ENCODE results near the gene ENTPD2.

Gene ENTPD2

DNA sequence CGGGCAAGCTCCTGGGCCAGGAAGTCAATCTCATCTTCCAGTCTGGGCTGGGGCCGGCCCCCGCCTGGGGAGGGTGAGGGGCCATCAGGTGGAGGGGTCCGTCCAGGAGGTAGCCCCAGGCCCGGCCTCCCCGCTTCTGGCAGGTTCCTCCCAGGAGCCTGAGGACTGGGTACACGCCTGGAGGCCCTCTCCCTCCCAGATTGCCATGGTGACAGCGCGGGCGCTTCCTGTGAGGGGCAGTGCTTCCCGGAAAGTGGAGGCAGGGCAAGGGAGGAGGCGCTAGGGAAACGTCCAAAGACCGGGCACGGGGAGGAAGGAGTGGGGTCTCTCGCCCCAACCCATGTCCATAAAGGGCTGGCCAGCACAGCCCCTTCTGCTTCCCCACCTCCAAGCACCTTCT, 12.7 kb downstream of the ENTPD2 start:
- peak overlapping the region in 10 of 11 experiments; percentile 13 to 63 (median 50); a peak in 19 of 22 replicates for H3K9ac ChIP-seq

DNA sequence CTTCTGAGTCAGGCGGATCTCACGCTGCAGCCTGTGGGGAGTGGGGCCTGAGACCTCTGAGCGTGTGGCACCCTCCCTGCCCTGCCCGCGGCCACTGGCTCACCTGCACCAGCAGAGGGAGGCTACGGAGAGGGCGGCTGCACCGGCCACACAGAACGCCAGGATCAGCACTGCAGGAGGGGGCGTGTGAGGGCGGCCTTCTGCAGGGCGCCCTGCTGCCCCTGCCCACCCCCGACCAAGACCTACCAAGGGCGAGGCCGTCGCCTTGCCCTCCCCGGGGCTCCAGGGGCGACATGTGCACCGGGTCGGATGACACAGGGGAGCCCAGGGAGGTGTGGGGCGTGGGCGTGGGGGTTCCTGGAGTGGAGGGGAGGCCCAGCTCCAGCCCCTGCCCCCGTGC, 13.3 kb downstream of the ENTPD2 start:
- Histone ChIP-seq H3K27ac (peak overlapping the region in 7 of 11 experiments; percentile 5 to 57 (median 35); a peak in 10 of 22 replicates), H3K4me3 (peak overlapping the region in 4 of 10 experiments; percentile 6 to 59 (median 39); a peak in 5 of 20 replicates), H3K4me1 (peaks cover 58 to 88% (median 71%) of the 10 kb centered on the region in 10 experiments), H3K36me3 (peaks cover 32 to 56% (median 49%) of the 10 kb centered on the region in 11 experiments), H4K20me1 (peaks cover 51 to 98% (median 88%) of the 10 kb centered on the region in 11 experiments), H3K9ac (peak overlapping the region in 9 of 11 experiments; percentile 13 to 63 (median 52); a peak in 15 of 22 replicates), H3K27me3 (peaks cover 0 to 16% (median 10%) of the 10 kb centered on the region in 11 experiments; a peak in 14 of 22 replicates), H3K9me3 (replicated peaks in 1 of 11) (no peaks in the 10 kb centered on the region), H3K4me2 (peak overlapping the region; percentile 95 to 100 (median 99))
- no peak for TF ChIP-seq Cebpa-rat (IDR thresholded peaks at IDR 0.05)

More for the DNA sequence above, 12.7 kb downstream of the ENTPD2 start:
- peak overlapping the region in 5 of 10 experiments; percentile 6 to 59 (median 29); a peak in 9 of 20 replicates for H3K4me3 ChIP-seq
- H3K27ac ChIP-seq: peak overlapping the region in 8 of 11 experiments; percentile 5 to 57 (median 32); a peak in 14 of 22 replicates
- peaks cover 54 to 88% (median 69%) of the 10 kb centered on the region in 10 experiments for H3K4me1 ChIP-seq
- peaks cover 0 to 21% (median 15%) of the 10 kb centered on the region in 11 experiments; a peak in 15 of 22 replicates for H3K27me3 ChIP-seq
- H3K36me3 ChIP-seq: peaks cover 32 to 51% (median 43%) of the 10 kb centered on the region in 11 experiments
- no peak for TF ChIP-seq Cebpa-rat (IDR thresholded peaks at IDR 0.05)
- no peaks in the 10 kb centered on the region for H3K9me3 ChIP-seq (replicated peaks in 1 of 11)
- peaks cover 46 to 95% (median 84%) of the 10 kb centered on the region in 11 experiments for H4K20me1 ChIP-seq
- peak overlapping the region; percentile 95 to 100 (median 99) for H3K4me2 ChIP-seq

DNA sequence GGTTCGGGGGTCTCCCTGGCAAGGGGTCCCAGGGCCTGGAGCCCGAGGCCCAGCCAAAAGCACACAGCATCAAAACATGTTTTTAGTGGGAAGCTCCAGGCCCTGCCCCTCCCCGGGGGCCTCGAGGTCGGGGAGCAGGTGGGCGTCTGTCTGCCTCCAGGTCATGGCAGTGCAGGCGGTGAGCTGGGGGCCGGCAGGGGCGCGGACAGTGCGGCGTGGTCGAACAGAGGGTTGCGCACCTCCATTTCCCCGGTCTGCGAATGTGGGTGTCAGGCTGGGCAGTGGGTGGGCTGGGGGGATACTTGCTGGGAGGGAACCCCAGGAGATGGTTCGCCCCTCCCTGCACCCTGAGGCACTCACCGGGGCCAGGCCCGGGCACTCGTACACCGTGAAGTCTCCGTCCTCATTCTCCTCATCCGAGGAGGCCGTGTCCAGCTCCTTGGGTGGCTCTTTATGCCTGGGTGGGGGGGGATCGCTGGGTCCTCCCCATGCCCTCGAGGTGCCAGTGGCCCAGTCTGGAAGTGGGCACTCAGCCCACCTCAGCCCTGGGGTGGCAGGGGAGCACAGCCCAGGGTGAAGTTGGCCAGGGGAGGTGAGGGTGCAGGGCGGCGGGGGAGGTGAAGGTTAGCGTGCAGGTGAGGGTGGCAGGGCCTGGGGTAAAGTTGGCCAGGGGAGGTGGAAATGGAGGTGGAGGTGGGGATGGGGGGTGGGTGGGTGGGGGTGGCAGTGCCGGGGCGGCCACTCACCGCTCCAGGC, 14.1 kb downstream of the ENTPD2 start:
- Histone ChIP-seq H3K9ac (no peak overlapping the region), H3K36me3 (peaks cover 32 to 58% (median 52%) of the 10 kb centered on the region in 11 experiments), H3K4me2 (peak overlapping the region in 1 of 11 experiments; percentile 15; a peak in 1 of 22 replicates), H3K27me3 (peaks cover 0 to 8% (median 2%) of the 10 kb centered on the region in 11 experiments; a peak in 7 of 22 replicates), H4K20me1 (peaks cover 43 to 97% (median 85%) of the 10 kb centered on the region in 11 experiments), H3K4me3 (no peak overlapping the region), H3K27ac (no peak overlapping the region), H3K4me1 (peaks cover 58 to 88% (median 71%) of the 10 kb centered on the region in 10 experiments), H3K9me3 (replicated peaks in 1 of 11) (no peaks in the 10 kb centered on the region)
- no peak for TF ChIP-seq Cebpa-rat (IDR thresholded peaks at IDR 0.05)

DNA sequence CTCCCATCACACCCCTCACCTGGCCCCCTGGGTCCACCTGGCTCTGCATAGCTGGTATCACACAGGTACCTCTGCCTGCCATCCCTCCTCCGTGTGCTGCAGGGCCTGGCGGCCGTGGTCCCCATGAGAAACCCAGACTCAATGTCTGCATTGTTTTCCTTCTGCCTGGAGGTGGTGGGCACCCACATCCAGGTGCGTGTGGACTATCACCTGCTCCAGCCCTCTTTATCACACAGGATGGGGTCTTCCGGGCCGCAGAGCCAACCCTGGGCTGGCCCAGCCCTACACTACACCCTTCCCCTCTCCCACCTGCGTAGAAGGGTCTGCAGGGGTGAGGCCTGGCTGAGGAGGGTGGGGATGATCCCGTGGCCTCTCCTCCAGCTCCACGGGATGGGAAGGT, 14.9 kb downstream of the ENTPD2 start:
- Histone ChIP-seq H4K20me1 (peaks cover 34 to 91% (median 76%) of the 10 kb centered on the region in 11 experiments), H3K4me1 (peaks cover 55 to 84% (median 69%) of the 10 kb centered on the region in 10 experiments), H3K9ac (0 out of 22 replicates have a peak overlapping the region, but pooled peaks of 2 of the 11 experiments have one; percentile 23 to 26), H3K4me3 (no peak overlapping the region; a peak in 1 of 20 replicates), H3K27me3 (no peaks in the 10 kb centered on the region), H3K4me2 (peak overlapping the region in 1 of 11 experiments; percentile 15; a peak in 1 of 22 replicates), H3K36me3 (peaks cover 32 to 58% (median 52%) of the 10 kb centered on the region in 11 experiments), H3K27ac (no peak overlapping the region), H3K9me3 (replicated peaks in 1 of 11) (no peaks in the 10 kb centered on the region)
- no peak for TF ChIP-seq Cebpa-rat (IDR thresholded peaks at IDR 0.05)

DNA sequence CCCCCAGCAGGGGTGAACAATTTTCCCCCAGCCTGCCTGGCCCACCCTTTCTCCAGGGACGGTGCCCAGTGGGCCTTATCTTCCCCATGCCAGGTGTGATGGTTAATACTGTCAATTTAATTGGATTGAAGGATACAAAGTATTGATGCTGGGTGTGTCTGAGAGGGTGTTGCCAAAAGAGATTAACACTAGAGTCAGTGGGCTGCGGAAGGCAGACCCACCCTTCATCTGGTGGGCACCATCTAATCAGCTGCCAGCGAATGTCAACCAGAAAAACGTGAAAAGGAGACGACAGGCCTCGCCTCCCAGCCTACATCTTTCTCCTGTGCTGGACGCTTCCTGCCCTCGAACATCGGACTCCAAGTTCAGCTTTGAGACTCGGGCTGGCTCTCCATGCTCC, 16.4 kb downstream of the ENTPD2 start:
- H3K27me3 ChIP-seq: no peaks in the 10 kb centered on the region
- H3K9ac ChIP-seq: peak overlapping the region in 2 of 11 experiments; percentile 20 to 30; a peak in 2 of 22 replicates
- TF ChIP-seq Cebpa-rat (IDR thresholded peaks at IDR 0.05): no peak
- H3K4me1 ChIP-seq: peaks cover 47 to 76% (median 69%) of the 10 kb centered on the region in 10 experiments
- H3K9me3 ChIP-seq (replicated peaks in 1 of 11): no peaks in the 10 kb centered on the region
- H3K4me3 ChIP-seq: no peak overlapping the region
- H3K27ac ChIP-seq: no peak overlapping the region; a peak in 1 of 22 replicates
- 0 out of 22 replicates have a peak overlapping the region, but pooled peaks of 3 of the 11 experiments have one; percentile 4 to 92 (median 5) for H3K4me2 ChIP-seq
- peaks cover 32 to 58% (median 52%) of the 10 kb centered on the region in 11 experiments for H3K36me3 ChIP-seq
- H4K20me1 ChIP-seq: peaks cover 20 to 77% (median 62%) of the 10 kb centered on the region in 11 experiments

DNA sequence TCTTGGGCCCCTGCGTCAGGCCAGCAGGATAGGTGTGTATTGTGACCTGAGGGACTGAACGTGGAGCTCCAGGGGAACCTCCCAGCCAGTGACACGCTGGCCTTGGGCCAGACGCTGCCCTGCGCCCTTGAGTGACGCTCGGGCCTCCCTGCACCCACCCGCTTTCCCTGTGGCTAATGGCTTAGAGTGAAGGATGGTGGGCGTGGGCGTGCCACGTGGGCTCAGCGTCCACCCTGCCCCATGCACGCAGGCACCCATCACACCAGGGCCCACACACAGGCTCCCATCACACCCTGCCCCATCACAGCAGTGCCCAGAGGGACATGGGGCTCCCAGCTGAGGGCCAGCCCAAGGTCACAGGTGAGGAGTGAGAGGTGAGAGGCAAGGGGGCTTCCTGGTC, 16.8 kb downstream of the ENTPD2 start:
- Histone ChIP-seq H3K4me2 (peak overlapping the region in 3 of 11 experiments; percentile 4 to 92 (median 5); a peak in 1 of 22 replicates), H3K4me1 (peaks cover 43 to 75% (median 67%) of the 10 kb centered on the region in 10 experiments), H3K9ac (peak overlapping the region in 4 of 11 experiments; percentile 25 to 72 (median 36); a peak in 4 of 22 replicates)

DNA sequence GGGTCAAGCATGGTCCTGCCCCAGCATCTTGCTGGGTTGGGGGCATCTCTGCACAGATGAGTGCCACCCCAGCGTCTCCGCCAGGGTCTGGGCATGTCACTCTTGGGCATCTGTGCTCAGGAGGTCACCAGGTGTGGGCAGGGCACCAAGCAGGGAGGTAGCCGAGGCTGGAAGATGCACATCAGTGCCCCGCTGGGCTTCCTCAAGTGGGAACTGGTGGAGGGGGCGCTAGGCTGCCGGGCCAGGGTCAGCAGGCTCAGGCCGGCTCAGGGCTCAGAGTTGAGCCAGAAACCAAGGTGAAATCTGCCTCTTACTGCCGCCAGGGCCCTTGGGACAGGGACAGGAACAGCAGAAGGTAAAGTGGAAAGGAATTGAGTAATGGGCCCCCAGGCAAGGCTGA, 17.9 kb downstream of the ENTPD2 start:
- H3K27me3 ChIP-seq: no peaks in the 10 kb centered on the region
- peaks cover 37 to 73% (median 65%) of the 10 kb centered on the region in 10 experiments for H3K4me1 ChIP-seq
- no peaks in the 10 kb centered on the region for H3K9me3 ChIP-seq (replicated peaks in 1 of 11)
- H4K20me1 ChIP-seq: peaks cover 6 to 61% (median 49%) of the 10 kb centered on the region in 11 experiments; a peak in 20 of 22 replicates
- H3K4me3 ChIP-seq: peak overlapping the region in 3 of 10 experiments; percentile 70 to 81 (median 81); a peak in 3 of 20 replicates
- peaks cover 32 to 61% (median 51%) of the 10 kb centered on the region in 11 experiments for H3K36me3 ChIP-seq
- peak overlapping the region; percentile 82 to 97 (median 92) for H3K4me2 ChIP-seq
- H3K9ac ChIP-seq: peak overlapping the region; percentile 21 to 82 (median 72); a peak in 16 of 22 replicates
- TF ChIP-seq Cebpa-rat (IDR thresholded peaks at IDR 0.05): no peak
- peak overlapping the region in 3 of 11 experiments; percentile 10 to 97 (median 32); a peak in 5 of 22 replicates for H3K27ac ChIP-seq

More for the DNA sequence above, 16.8 kb downstream of the ENTPD2 start:
- H4K20me1 ChIP-seq: peaks cover 16 to 72% (median 60%) of the 10 kb centered on the region in 11 experiments
- H3K27me3 ChIP-seq: no peaks in the 10 kb centered on the region
- H3K27ac ChIP-seq: peak overlapping the region in 1 of 11 experiments; percentile 16; a peak in 1 of 22 replicates
- no peak for TF ChIP-seq Cebpa-rat (IDR thresholded peaks at IDR 0.05)
- H3K4me3 ChIP-seq: no peak overlapping the region
- H3K9me3 ChIP-seq (replicated peaks in 1 of 11): no peaks in the 10 kb centered on the region
- peaks cover 32 to 58% (median 51%) of the 10 kb centered on the region in 11 experiments for H3K36me3 ChIP-seq

DNA sequence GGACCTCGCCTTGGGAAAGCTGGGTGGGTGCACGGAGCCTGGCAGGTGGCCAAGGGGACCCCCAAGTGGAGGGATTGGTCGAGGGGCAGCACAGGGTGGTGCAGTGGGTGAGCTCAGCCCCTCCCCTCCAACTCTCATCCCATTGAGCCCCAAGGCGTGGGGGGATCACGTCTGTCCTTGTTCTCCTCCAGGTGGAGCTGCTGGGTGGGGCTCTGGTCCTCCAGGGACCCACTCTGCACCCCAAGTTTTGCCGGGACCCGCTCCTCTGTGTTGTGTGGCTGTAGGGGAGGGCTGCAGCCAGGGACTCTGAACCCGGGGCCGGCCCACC, 18.4 kb downstream of the ENTPD2 start:
- Histone ChIP-seq H3K4me2 (peak overlapping the region; percentile 82 to 97 (median 92)), H3K4me1 (peaks cover 36 to 72% (median 65%) of the 10 kb centered on the region in 10 experiments), H3K27ac (peak overlapping the region in 4 of 11 experiments; percentile 32 to 97 (median 76); a peak in 6 of 22 replicates), H3K36me3 (peaks cover 29 to 61% (median 49%) of the 10 kb centered on the region in 11 experiments), H3K9ac (peak overlapping the region; percentile 21 to 82 (median 72); a peak in 18 of 22 replicates), H3K4me3 (peak overlapping the region in 8 of 10 experiments; percentile 44 to 81 (median 72); a peak in 13 of 20 replicates), H3K9me3 (replicated peaks in 1 of 11) (no peaks in the 10 kb centered on the region), H3K27me3 (no peaks in the 10 kb centered on the region), H4K20me1 (peaks cover under 1 to 56% (median 44%) of the 10 kb centered on the region in 11 experiments; a peak in 20 of 22 replicates)
- TF ChIP-seq Cebpa-rat (IDR thresholded peaks at IDR 0.05): no peak

Data from BLaER1 treated with 17β-estradiol and CSF1 and Interleukin-3, amounts not matched to agents 10 nM and 100 nM (cell line).